HG03469 (cell line): ENCODE results near the gene GBE1.

Source experiments
- ATAC-seq: cut with Tn5 transposase; IDR thresholded peaks from one replicate; pipeline ENCODE4 v1.9.1; 2021; ENCODE audit warnings: mild to moderate bottlenecking, moderate library complexity, moderate number of reproducible peaks; ENCODE audit not compliant: unreplicated experiment

The GBE1 gene

DNA sequence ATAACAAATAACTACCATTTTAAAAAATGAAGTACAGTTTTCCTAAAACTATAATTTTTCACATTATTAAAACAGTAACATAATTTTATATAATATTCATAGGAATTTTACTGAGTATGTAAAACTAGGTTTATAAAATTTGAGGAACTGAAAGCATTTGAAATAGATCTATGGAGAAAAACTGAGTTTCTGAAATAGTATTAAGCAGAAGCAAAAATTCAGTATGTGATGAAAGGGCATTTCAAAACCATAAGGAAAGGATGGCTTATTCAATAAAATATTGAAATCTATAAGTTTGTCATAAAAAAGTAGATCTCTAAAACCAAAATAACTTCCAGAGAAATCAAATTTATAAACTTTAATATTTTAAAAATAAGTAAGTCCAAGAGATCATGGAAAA lies 53.4 kb downstream of the GBE1 start:
- ATAC-seq, result no peak

DNA sequence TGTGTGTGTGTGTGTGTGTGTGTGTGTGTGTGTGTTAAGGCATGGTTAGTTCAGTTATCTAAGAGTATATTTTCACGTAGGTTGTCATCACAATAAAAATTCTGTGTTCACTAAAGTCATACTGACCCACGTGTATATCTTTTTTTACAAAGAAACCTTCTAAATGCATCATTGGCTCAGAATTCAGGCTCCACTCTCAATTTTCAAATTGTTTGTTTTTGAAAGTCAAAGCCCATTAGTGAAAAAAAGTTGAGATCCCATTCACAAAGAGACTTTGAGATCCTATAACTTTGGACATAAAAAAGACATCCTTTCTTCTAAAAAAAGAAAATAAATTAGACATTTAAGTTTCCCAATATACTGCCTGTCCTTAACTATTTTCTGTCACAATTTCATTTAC lies 59.3 kb downstream of the GBE1 start:
- no peak for ATAC-seq

DNA sequence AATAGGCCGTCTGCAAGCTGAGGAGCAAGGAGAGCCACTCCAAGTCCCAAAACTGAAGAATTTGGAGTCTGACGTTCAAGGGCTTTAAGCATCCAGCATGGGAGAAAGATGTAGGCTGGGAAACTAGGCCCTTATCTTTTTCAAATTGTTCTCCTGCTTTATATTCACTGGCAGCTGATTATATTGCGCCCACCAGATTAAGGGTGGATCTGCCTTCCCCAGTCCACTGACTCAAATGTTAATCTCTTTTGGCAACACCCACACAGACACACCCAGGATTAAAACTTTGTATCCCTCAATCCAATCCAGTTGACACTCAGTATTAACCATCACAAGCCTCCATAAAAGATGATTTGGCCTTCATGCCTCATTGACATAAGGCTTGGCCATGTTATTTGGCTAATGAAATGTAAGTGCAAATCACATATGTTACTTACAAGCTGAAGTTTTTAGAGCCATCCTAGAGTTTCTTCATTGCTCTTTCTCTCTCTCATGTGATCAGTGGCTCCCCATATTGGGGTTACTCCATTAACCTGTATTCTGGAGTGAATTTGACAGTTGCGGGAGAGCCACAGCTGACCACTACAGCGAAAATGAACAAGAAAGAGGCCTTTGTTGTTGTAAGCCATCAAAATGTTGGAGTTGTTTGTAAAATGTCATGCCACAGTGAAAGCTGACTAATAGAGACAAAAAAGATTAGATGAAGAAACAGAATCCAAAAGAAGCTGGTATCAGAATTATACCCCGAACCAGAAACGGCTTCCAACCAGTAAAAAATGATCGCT lies 61.7 kb downstream of the GBE1 start:
- ATAC-seq, result no peak

DNA sequence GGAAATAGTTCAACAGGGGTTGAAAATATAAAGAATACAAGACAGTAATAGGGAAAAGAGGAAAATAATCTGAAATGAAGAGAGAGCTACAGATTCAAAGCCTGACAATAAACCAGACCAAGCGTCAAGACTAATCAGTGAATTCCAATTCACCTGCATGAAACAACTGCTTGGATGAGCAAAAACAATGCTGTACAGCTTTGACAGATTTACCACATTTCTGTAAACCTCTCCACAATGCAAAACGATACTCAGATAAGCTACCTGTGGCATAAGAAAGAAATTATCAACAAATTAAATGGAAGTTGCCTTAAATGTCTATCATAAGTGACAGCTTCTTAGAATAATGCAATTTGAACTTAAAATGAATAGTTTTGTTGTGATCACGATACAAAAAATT lies 65.4 kb downstream of the GBE1 start:
- no peak for ATAC-seq

DNA sequence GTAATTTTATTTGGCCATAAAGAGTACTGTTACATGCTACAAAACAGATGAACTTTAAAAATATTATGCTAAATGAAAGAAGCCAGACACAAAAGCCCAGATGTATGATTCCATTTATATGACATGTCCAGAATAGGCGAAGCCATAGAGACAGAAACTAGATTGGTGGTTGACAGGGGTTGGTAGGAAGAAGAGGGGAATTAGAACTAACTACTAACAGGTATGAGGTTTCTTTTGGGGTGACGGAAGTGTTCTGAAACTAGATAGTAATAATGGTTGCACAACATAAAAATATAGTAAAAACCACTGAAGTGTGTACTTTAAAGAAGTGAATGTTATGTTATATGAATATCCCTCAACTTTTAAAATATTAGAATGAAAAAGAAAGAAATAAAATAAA lies 66.1 kb downstream of the GBE1 start:
- no peak for ATAC-seq

DNA sequence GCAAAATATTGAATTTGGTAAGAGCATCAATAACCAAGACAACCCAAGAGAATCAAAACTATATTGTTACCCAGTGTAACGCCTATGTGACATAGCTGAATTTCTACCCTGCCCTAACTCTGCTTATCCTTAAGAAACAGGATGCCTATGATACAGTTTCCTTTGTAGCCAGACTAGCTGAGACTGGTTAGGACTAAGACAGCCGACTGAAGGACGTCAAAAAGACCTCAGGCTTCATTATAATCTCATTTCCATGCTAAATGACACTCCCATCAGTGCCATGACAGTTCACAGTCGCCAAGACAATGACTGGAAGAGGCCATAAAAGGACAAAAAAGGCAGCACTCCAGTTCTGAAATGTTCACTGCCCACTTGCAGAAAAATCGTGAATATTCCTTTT lies 66.8 kb downstream of the GBE1 start:
- ATAC-seq, result no peak

DNA sequence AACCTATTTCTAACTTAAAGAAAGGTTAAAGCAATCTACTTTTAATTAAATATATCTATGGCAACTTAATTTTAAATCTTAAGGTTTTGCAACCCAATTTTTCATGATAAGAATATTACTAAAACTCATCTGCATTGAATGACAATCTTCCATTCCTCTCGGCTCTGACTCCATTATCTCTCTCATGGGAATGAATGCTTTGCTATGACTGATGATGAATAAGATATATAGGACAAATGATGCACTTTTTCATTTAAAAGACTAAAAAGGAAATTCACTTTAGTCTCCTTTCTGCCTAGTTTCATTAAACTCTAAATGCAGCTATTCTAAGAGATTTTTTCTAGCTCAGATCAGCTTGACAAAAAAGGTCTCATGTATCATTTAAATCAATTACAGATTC lies 68.7 kb downstream of the GBE1 start:
- ATAC-seq, result no peak

DNA sequence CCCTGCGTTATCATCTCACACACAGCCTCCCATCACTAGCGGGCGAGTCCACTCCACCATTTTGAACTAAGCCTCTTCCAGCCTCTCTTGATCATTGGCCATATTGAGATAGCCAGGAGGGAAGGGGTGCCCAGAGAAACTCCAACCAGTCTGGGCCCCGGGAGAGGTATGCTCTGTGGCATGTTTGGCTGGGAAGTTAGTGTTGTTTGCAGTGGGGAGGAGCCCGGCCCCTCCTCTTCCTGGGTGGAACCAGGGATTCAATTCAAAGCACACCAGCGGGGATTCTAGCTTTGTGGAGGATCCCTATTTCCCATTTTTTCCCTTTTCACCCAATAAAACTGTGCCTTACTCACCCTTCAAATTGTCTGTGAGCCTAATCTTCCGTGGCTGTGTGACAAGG lies 71.8 kb downstream of the GBE1 start:
- ATAC-seq, result no peak

DNA sequence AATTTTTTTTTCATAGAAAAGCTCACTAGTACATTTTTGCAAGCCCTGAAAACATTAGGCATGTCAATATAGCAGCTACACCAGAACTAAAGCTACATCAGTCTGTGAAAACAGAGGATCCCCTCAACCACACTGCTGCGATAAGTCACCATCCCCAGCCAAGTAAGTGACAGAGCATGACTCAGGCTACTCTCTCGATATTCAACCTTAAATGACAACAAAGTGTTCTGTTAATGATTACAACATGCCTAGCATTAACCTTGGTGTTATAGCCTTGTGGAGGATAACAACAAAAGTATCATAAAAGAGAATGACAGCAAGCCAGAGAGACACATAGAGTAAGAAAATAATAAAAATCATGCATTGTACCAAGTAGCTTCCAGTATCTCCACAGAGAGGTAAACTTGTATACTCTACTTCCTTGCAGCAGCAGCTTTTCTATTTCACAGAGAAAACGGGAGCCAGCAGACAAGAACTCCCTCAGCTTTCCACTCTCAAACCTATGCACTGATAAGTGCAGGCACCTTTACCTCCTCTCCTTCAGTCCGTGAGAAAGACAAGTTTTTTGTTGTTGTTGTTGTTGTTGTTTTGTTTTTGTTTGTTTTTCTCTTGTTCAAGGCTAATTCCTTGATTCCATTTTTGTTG lies 76.6 kb downstream of the GBE1 start:
- ATAC-seq, result no peak

DNA sequence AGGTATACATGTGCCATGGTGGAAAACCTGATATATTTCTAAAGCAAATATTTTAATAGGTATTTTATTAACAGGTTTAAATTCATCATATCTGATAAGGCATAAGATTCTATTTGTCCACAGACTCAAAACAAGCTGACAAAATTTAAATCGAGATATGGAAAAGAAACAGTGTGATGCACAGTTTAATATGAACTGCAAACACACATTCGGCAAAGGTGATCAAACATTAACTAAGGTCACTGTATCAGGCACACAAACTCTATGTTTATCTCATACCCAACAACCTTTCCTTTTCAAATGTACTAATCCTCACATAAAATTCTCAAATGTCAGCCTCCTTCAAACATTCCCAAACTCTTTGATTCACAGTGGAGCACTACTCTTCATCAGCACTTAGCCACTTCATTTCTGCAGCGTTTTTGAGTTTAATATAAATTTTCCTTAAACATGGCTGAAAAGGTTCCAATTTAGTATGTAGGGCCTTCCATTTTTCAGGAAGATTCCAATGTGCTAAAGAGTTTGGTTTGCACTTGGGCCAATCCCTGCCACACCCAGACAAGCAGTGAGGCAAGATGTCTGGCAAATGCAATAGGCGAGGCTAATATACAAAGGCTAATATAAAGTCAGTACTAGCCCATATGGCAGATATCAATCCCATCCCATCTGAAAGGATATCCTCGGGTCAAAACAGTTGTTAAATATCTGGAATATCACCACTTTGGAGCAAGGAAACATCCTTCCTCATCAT lies 84.6 kb downstream of the GBE1 start:
- ATAC-seq, result no peak

DNA sequence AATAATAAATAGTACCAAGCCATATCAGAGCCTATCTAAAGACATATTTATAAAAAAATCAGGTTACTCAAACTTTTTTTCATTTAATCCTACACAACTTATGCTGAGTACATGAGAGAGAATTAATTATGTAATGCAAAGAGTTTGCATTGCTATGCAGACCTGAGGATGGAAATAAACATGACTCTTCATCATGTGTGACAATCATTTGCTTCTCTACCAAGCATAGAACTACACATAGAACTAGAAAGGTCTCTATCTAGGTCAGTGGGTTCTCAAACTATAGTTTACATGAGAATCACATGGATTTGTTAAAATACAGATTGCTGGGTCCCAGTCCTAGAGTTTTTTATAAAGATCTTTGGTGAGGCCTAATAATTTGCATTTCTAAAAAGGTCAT lies 86.8 kb downstream of the GBE1 start:
- no peak for ATAC-seq

DNA sequence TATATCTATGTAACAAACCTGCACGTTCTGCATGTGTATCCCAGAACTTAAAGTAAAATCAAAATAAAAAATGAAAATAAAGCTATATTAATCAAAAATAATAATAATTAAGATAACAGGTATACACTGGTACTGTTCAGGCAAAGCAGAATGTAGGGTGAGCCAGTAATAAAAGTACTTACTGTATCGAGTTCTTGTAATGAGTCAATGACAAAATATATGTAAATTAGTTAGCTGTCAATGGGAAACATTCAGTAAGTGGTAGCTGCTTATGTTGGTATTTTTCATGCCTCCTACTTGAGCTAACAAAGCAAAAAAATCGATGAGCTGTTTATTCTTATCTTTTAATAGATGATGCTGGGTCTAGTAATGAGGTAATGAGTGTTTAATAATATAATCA lies 93.2 kb downstream of the GBE1 start:
- ATAC-seq, result no peak

DNA sequence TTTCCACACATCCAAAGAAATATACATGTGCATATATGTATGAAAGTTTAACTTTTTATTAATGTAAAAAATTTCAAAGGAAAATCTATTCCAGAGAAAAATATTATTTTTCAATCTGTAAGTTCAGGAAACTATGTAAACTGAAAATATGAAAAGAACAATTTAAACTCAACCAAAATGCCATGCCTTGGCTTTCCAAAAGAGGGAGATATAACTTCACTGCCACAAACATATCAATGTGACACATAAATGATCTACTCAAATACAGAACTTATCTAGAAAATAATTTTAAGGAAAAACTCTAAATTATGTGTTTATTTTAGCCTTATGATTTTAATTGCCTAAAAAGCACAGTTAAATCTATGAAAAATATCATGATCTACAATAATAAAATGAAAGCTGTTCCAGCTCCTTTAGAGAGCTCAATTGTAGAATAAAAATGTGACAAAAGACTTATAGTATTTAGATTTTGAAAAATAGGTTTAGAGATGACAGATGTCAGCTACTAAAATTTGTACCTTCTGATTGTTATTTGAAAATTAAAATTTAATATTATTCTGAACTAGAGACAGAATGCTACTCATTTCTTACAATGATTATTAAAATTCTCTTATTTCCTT lies 94.8 kb downstream of the GBE1 start:
- no peak for ATAC-seq

DNA sequence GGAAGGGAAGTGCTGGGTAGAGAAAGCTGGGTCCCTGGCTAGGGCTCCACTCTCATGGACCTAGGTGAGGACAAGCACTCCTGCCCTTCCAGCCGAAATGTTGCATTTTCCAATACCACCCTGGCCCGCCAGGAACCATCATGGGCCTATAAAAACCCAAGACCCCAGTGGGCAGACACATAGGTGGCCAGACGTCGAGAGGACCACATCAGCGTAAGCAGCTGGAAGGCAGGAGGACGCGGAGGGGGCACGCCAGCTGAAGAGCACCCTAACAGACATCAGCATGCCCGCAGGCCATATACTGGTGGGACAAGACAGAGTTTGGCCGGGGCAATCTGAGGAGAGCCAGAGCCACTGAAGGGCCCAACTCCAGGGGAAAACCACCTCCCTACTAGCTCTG lies 98.3 kb downstream of the GBE1 start:
- ATAC-seq, result no peak

DNA sequence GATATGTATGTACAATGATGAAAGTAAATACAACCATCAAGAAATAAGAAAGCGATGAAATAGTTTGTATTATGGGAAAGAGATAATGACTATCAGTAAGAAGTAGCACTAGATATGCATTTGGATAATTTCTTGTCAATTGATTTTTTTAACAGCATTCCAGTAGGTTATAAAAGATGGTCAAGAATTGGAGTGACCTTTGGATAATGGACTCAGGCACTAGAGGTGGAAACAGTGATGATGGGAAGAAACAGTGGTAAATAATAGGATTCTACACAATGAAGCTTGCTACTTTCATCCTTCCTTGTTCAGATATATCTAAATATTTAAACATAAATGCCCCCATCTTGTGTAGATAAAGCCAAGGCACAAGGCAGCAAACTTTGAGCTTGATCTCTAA lies 101.4 kb downstream of the GBE1 start:
- ATAC-seq, result no peak

DNA sequence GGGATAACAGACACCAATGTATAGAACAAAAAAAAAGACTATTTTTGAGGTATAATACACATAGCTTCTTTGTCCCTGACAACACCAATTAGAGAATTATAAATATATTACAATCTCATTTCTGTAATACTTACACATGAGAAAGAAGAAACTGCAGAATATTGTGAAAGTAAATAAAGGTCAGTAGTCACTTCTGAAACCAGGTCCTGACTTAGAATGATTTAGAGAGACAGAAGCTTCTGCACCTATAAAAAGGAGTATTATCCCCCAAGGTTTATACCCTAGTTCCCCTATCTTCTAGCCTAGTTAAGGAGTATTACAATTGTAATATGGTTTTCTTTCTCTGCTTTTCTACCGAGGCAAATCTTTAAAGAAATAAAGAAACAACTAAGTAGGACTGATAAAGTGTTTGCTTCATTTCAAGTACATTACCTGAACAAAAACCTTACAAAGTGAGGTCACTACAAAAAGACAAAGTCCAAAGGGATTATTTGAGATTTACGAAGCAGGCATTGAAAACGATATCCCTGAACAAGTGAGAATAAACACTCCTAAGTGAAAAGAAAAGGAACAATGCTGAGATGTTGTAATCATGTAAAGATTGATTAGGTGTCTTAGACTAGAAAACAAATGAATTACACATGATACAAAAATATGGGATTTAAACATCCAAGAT lies 103.0 kb downstream of the GBE1 start:
- no peak for ATAC-seq

DNA sequence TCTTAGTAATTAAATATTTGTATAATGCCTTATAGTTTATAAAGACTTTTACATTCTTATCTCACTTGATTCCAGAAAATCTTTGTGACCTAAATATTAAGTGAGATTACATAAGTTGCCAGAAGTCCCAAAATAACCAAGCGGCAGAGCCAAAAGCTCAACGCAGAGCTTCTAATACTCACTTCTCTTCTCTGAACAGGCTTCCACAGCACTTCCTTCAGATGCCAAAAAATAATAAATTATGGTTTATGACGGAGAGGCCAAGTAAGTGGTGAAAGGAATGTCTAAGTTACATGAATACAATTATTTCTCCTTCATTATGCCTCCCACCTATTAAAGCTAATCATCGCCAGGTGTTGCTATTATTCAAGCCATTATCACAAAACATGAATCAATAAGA lies 110.3 kb downstream of the GBE1 start:
- ATAC-seq, result no peak

DNA sequence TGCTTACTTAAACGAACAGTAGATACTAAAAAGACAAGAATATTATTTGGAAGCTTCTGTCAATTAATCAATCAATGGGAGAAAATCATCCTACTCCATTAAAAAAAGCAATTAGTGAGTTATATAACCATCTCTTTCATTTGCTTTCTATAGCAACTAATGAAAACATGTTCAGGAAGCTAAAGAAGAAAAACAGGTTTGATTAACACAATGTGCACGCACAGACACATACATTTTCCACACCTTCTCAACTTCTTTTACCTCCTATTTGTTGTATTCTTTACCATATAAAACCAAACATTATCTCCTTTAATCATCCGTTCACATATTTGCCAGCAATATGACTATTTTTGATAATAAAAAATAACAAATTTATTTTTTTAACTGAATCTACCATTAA lies 111.3 kb downstream of the GBE1 start:
- no peak for ATAC-seq

DNA sequence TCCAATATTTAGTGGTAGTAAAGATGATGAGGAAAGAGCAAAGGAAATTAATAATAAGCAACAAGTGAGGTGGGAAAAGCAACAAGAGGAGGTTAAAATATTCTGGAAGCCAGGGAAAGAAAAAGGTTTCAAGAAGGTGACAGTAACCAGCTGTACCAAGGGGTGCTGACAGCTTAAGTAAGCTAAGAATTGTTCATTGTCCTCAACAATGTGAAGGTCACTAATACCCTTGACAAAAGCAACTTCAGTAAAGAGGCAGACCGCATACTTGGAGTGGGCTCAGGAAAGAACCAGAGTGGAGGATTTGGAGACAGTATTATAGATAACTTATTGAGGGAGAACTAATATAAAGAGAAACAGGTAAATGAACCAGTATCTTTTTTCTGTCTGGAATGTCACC lies 116.2 kb downstream of the GBE1 start:
- ATAC-seq, result no peak

DNA sequence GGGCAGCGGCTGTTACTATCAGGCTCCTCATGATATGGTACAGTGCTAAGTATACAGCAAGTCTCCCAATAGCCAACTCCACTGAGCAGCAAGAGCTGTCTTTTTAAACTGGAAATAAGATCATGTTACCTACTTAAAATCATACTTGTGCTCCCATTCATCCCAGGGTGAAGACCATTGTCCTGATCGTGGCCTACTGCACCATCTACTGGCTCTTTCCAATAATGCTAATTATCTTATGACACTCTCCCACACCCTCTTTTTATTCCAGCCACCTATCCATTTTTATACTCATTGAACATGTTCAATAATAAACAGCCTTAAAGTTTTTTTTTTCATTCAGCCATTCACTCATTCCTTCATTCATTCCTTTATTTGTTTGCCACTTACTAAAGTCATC lies 117.7 kb downstream of the GBE1 start:
- ATAC-seq, result no peak

DNA sequence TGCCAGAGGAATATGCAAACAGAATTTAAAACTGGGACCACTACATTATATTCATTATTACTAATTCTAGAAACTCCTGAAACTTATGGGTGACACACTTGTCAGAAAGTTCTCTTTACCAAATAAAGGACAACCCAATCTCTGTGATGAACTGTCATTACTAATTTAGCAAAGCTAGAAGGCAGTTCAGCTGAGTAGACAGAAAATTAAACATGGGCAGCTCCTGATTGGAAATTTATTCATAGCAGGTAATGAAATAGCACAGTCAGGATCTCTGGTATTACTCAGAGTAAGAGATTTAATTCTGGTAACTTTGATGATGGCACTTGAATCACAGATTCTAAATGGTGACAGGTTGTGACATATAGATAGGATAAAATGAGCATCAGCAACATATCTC lies 123.0 kb downstream of the GBE1 start:
- ATAC-seq, result no peak
